Measurements from ENCODE around the gene ADAMTS20. TPM values are rescaled to one million over a fixed set of nuclear protein-coding genes. Genes with fewer than 3 reads are reported as not detected.

Gene ADAMTS20
- polyA plus RNA-seq, 1 experiment, result not detected

- POLR2A ChIA-PET, result no interaction called here
- Histone ChIP-seq H3K4me3 (ENCODE audit: low read depth, low read length) (no peak overlapping the region), H3K36me3 (ENCODE audit: control insufficient read depth, insufficient read depth, low read length) (no peaks in the 10 kb centered on the region), H3K27me3 (ENCODE audit: control insufficient read depth, insufficient read depth, low read length) (no peaks in the 10 kb centered on the region)
- DNase-seq (ENCODE audit: low read depth), result no peak
- TF ChIP-seq CTCF (IDR thresholded peaks at IDR 0.05; ENCODE audit: insufficient read depth, low read depth, low read length), result no peak
- CTCF ChIA-PET, result no interaction called here
These were observed 58.7 kb downstream of the ADAMTS20 start for GRCh38 chr12:43493261-43493797.

GRCh38 chr12:43482311-43483085 lies 69.5 kb downstream of the ADAMTS20 start:
- H3K36me3 ChIP-seq (ENCODE audit: control insufficient read depth, insufficient read depth, low read length), result no peaks in the 10 kb centered on the region
- no peak overlapping the region for H3K4me3 ChIP-seq (ENCODE audit: low read depth, low read length)
- DNase-seq (ENCODE audit: low read depth), result no peak
- POLR2A ChIA-PET, result no interaction called here
- H3K27me3 ChIP-seq (ENCODE audit: control insufficient read depth, insufficient read depth, low read length), result no peaks in the 10 kb centered on the region
- CTCF ChIA-PET, result interaction anchor here (0.6 kb wide), 1 partner anchor 250 kb away, joined by 3 read pairs; no protein-coding TSS in a partner anchor
- no peak for TF ChIP-seq CTCF (IDR thresholded peaks at IDR 0.05; ENCODE audit: insufficient read depth, low read depth, low read length)

- POLR2A ChIA-PET, result no interaction called here
These were observed 71.4 kb downstream of the ADAMTS20 start for GRCh38 chr12:43480591-43480990.

GRCh38 chr12:43462741-43463140 lies 89.3 kb downstream of the ADAMTS20 start:
- H3K27me3 ChIP-seq (ENCODE audit: control insufficient read depth, insufficient read depth, low read length), result no peaks in the 10 kb centered on the region
- no peaks in the 10 kb centered on the region for H3K36me3 ChIP-seq (ENCODE audit: control insufficient read depth, insufficient read depth, low read length)
- no peak for DNase-seq (ENCODE audit: low read depth)
- POLR2A ChIA-PET, result no interaction called here
- TF ChIP-seq CTCF (IDR thresholded peaks at IDR 0.05; ENCODE audit: insufficient read depth, low read depth, low read length), result no peak
- CTCF ChIA-PET, result interaction anchor here (0.6 to 1.2 kb wide), 3 partner anchors 17 to 1433 kb away, joined by 3 read pairs; no protein-coding TSS in a partner anchor
- H3K4me3 ChIP-seq (ENCODE audit: low read depth, low read length), result no peak overlapping the region

More at GRCh38 chr12:43480591-43480990, 71.4 kb downstream of the ADAMTS20 start:
- CTCF ChIA-PET, result no interaction called here
- H3K4me3 ChIP-seq (ENCODE audit: low read depth, low read length), result no peak overlapping the region
- TF ChIP-seq CTCF (IDR thresholded peaks at IDR 0.05; ENCODE audit: insufficient read depth, low read depth, low read length), result no peak
- no peak for DNase-seq (ENCODE audit: low read depth)
- no peaks in the 10 kb centered on the region for H3K27me3 ChIP-seq (ENCODE audit: control insufficient read depth, insufficient read depth, low read length)
- no peaks in the 10 kb centered on the region for H3K36me3 ChIP-seq (ENCODE audit: control insufficient read depth, insufficient read depth, low read length)

GRCh38 chr12:43462080-43462479 lies 89.9 kb downstream of the ADAMTS20 start:
- Histone ChIP-seq H3K27me3 (ENCODE audit: control insufficient read depth, insufficient read depth, low read length) (no peaks in the 10 kb centered on the region), H3K36me3 (ENCODE audit: control insufficient read depth, insufficient read depth, low read length) (no peaks in the 10 kb centered on the region), H3K4me3 (ENCODE audit: low read depth, low read length) (no peak overlapping the region)
- POLR2A ChIA-PET, result no interaction called here
- CTCF ChIA-PET, result interaction anchor here (1.2 to 1.9 kb wide), 2 partner anchors 17 kb away, joined by 3 to 6 read pairs; no protein-coding TSS in a partner anchor
- TF ChIP-seq CTCF (IDR thresholded peaks at IDR 0.05; ENCODE audit: insufficient read depth, low read depth, low read length), result no peak
- DNase-seq (ENCODE audit: low read depth), result no peak

All from BJ (cell line).